Ectodermal cell (in vitro differentiated cells): ENCODE results near the gene SOHLH1.

Source experiments
- H3K27ac ChIP-seq: 2 replicates; pipeline ENCODE4 v1.7.0; 2013; ENCODE audit warnings: mild to moderate bottlenecking, low read depth, low read length; ENCODE audit not compliant: insufficient read depth, poor library complexity, severe bottlenecking
- H3K27me3 ChIP-seq: 2 replicates; pipeline ENCODE4 v1.7.0; 2013; ENCODE audit warnings: mild to moderate bottlenecking, low read length; ENCODE audit not compliant: insufficient read depth, control insufficient read depth, poor library complexity, severe bottlenecking
- H3K36me3 ChIP-seq: one replicate; pipeline ENCODE4 v1.7.0; 2013; ENCODE audit warnings: low read length; ENCODE audit not compliant: control insufficient read depth, insufficient read depth
- H3K4me1 ChIP-seq: one replicate; pipeline ENCODE4 v1.7.0; 2013; ENCODE audit warnings: low read length; ENCODE audit not compliant: control insufficient read depth, insufficient read depth
- H3K4me3 ChIP-seq: 2 replicates; pipeline ENCODE4 v1.7.0; 2013; ENCODE audit warnings: low read depth, low read length, control low read depth; ENCODE audit not compliant: insufficient read depth
- H3K9me3 ChIP-seq: 2 replicates; pipeline ENCODE4 v1.7.0; 2013; ENCODE audit warnings: mild to moderate bottlenecking, low read length, moderate library complexity; ENCODE audit not compliant: control insufficient read depth
- WGBS, 2 experiments: methylation state at CpG; one replicate each; pipeline ENCODE4 v1.1.7; 2013; ENCODE audit warnings: missing lambda C conversion rate in 2 of 2; 5-methylcytosine and 5-hydroxymethylcytosine counted together

The SOHLH1 gene

DNA sequence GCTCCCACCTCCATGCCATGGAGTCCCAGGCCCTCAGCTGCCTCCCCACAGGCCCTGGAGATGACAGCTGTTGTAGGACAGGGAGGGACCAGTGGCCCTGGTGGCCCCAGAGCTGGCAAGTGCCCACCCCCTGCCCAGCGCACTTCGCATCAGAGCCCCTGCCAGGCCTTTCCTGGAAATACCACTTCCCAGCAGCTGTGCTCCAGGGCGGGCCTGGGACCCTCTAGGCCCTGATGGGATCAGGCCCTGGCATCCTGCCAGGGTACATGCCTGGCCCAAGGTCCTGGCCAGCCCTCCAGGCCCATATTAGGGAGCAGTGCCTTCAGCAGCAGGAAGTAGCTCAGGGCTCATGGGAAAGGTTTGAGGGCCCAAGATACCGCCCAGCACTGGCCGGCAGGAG, 5.2 kb upstream of the SOHLH1 start:
- Histone ChIP-seq H3K36me3 (no peaks in the 10 kb centered on the region), H3K27ac (no peak overlapping the region), H3K27me3 (peaks cover 29% of the 10 kb centered on the region), H3K4me3 (no peak overlapping the region), H3K4me1 (peaks cover 4% of the 10 kb centered on the region), H3K9me3 (no peaks in the 10 kb centered on the region)
- 88 to 91% methylated on average over 5 of the region's 5 CpGs for WGBS, 2 experiments

DNA sequence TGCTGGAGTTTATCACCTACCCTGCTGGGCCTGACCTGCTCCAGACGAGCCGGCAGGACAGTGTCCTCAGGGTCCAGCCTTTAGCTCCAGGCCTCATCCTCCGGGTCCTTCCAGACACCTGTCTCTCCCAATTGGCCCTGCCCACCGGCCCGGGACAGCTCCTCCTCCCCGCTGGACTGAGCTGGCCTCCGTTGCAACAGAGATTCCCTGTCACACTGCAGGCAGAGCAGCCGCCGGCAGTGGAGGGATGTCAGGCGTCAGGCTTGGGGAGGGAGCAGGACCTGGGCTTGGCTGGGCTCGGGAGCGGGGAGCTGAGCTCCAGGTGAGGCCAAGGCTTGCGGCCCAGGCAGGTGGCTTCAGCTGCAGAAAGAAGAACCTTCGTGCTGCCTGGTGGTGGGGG, 4.4 kb upstream of the SOHLH1 start:
- WGBS, 2 experiments: 30 to 32% methylated on average over 14 of the region's 14 CpGs
- H3K9me3 ChIP-seq: no peaks in the 10 kb centered on the region
- no peak overlapping the region for H3K27ac ChIP-seq
- peaks cover 29% of the 10 kb centered on the region for H3K27me3 ChIP-seq
- peaks cover 4% of the 10 kb centered on the region for H3K4me1 ChIP-seq
- H3K36me3 ChIP-seq: no peaks in the 10 kb centered on the region
- no peak overlapping the region for H3K4me3 ChIP-seq

DNA sequence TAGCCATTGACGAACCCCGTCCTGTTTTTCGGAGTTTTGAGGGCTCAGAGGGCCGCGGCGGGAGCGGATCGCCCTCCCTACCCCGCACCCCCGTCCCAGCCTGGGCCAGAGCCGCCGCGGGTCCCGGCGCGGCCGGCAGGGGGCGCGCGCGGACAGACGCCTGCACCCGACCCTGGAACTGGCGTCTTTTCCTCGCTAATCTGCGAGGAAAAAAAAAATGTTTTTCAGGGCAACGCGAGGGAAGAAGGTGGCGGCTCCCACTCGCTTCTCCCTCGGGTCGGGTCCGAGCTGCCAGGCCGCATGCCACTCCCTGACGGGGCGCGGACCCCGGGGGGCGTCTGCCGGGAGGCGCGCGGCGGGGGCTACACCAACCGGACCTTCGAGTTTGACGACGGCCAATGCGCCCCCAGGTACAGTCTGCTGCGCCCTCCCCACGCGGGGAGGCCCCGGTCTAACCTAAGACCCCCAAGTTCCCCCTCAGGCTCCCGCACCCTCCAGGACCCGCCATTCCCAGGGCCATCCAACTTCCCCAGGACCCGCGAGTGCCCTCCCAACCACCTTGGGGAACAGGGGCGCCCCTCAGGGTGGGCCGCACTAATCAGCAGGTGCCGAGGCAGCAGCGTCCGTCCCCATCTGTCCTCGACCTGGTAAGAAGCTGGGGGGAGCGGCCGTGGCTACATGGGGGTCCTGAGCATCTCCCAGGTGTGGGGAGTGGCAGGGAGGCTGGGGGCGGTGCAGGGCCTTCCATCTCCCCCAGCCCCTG, 2.9 kb upstream of the SOHLH1 start, which contains the start of gene KCNT1:
Gene KCNT1, plus strand, starts transcription at position 227 of the 763 bp plus-strand sequence. Its CDS starts 74 bp downstream, at position 301.
- Histone ChIP-seq H3K27ac (no peak within 1 kb of the TSS), H3K9me3 (no peaks in the 10 kb centered on the region), H3K36me3 (no peaks in the 10 kb centered on the region), H3K4me1 (peaks cover 4% of the 10 kb centered on the region), H3K4me3 (peak within 1 kb of the TSS; percentile 10), H3K27me3 (peaks cover 29% of the 10 kb centered on the region)
- 15 to 16% methylated on average over 66 of the region's 66 CpGs for WGBS, 2 experiments

DNA sequence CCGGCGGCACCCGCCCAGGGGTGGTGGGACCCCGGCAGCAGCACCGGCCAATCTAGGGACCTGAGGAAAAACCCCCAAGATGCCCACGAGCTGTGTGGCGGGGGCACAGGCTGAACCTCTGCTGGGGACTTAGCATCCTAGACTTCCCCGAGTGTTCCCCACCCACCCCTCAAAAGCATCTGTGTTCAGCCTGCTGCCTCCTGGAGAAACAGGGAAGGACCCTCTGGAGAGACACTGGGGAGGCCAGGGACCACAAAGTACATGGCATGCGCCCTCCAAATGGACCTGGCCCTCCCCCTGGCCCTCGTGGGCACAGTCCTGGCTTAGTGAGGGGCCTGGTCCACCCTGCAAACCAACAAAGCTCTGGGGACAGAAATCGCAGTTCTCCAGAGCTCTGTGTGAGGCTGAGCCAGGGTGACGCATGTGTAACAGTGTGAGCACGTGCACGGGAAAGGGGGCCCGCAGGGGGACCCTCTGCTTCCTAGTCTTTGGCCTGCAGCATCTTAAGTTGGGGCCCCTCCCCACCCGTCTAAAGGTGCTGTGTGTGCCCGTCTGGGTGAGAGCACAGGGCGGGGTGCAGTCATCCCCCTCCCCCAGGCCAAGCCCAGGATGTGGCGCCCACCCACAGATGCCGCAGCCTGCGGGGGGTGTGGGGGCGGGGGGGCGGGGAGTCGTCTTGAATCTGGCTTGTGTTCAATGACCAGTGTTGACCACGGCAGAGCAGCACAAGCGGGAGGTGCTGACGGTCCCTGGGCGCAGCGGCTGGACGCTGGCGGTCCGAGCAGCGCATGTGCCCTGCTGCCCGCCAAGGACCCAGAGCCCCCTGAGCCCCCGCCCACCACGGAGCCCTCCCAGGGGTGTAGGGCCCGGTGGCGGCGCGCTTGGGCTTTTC, 2.0 kb upstream of the SOHLH1 start:
- Histone ChIP-seq H3K4me1 (peaks cover 4% of the 10 kb centered on the region), H3K4me3 (peak overlapping the region; percentile 10), H3K36me3 (no peaks in the 10 kb centered on the region), H3K27ac (no peak overlapping the region), H3K27me3 (peaks cover 29% of the 10 kb centered on the region), H3K9me3 (no peaks in the 10 kb centered on the region)
- 37% methylated on average over 39 to 40 of the region's 40 CpGs for WGBS, 2 experiments

DNA sequence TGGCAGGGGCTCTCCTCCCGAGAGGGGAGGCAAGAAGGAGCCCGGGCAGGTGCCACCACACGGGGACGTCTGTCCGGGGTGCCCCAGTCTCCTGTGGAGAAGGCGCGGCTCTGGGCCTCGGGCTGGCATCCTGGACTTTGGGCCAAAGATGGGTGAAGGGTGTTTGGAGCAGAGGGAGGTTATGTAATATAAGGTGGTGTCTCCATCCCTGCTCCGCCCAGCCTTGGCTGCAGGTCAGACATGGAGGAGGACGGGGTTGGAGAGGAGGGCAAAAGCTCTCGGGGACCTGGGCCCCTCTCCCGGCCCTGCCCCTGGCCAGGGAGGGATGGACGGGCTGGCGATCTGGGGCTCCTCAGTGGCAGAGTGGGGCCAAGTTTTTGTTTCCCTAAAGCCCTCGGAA, 1.2 kb upstream of the SOHLH1 start:
- Histone ChIP-seq H3K4me3 (no peak overlapping the region), H3K9me3 (no peaks in the 10 kb centered on the region), H3K27me3 (peaks cover 29% of the 10 kb centered on the region), H3K27ac (no peak overlapping the region), H3K4me1 (peaks cover 4% of the 10 kb centered on the region), H3K36me3 (no peaks in the 10 kb centered on the region)
- 93% methylated on average over 15 of the region's 15 CpGs for WGBS, 2 experiments

- peaks cover 29% of the 10 kb centered on the region for H3K27me3 ChIP-seq
- WGBS, 2 experiments: 81% methylated on average over 19 of the region's 19 CpGs
- H3K4me1 ChIP-seq: peaks cover 4% of the 10 kb centered on the region
- no peak overlapping the region for H3K4me3 ChIP-seq
- no peaks in the 10 kb centered on the region for H3K36me3 ChIP-seq
- H3K9me3 ChIP-seq: no peaks in the 10 kb centered on the region
- no peak overlapping the region for H3K27ac ChIP-seq
Observed at GRCh38 chr9:135698767-135699166, 514 bp downstream of the SOHLH1 start.

GRCh38 chr9:135698236-135698635, 1.0 kb downstream of the SOHLH1 start:
- Histone ChIP-seq H3K27me3 (peaks cover 25% of the 10 kb centered on the region), H3K36me3 (no peaks in the 10 kb centered on the region), H3K4me1 (peaks cover 4% of the 10 kb centered on the region), H3K4me3 (no peak overlapping the region), H3K27ac (no peak overlapping the region), H3K9me3 (no peaks in the 10 kb centered on the region)
- WGBS, 2 experiments: 92% methylated on average over 21 of the region's 21 CpGs

GRCh38 chr9:135697226-135697625, 2.1 kb downstream of the SOHLH1 start:
- H3K27me3 ChIP-seq: peaks cover 14% of the 10 kb centered on the region
- whole genome bisulfite sequencing, 2 experiments: 93 to 95% methylated on average over 15 of the region's 15 CpGs
- H3K36me3 ChIP-seq: no peaks in the 10 kb centered on the region
- no peak overlapping the region for H3K4me3 ChIP-seq
- H3K9me3 ChIP-seq: no peaks in the 10 kb centered on the region
- no peak overlapping the region for H3K27ac ChIP-seq
- H3K4me1 ChIP-seq: peaks cover 3% of the 10 kb centered on the region

DNA sequence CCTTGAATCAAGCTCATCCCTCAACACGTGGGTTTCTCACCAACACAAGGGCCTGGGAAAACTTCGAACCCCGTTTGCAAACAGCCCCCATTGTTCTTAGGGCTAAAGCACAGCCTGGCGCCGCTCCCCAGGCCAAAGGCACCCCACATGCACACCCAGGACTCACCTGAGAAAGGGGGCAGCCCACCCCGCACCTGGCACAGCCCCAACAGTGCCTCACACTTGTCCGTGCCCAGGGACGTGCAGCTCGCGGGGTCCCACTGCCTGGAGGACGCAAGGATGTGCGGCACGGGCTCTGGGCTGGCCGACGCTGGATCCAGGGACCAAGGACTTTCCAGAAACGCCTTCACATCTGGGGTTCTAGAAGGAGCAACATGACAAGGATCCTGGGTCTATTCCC, 2.8 kb downstream of the SOHLH1 start:
- Histone ChIP-seq H3K36me3 (no peaks in the 10 kb centered on the region), H3K9me3 (no peaks in the 10 kb centered on the region), H3K27me3 (peaks cover 11% of the 10 kb centered on the region), H3K4me1 (no peaks in the 10 kb centered on the region), H3K4me3 (no peak overlapping the region), H3K27ac (no peak overlapping the region)
- WGBS, 2 experiments: 95% methylated on average over 16 of the region's 16 CpGs

- Histone ChIP-seq H3K4me3 (no peak overlapping the region), H3K9me3 (no peaks in the 10 kb centered on the region), H3K27ac (no peak overlapping the region), H3K27me3 (peaks cover 4% of the 10 kb centered on the region), H3K36me3 (no peaks in the 10 kb centered on the region), H3K4me1 (no peaks in the 10 kb centered on the region)
- WGBS, 2 experiments: 89 to 90% methylated on average over 12 of the region's 12 CpGs
Observed at GRCh38 chr9:135695642-135696041, 3.6 kb downstream of the SOHLH1 start.
